Liver (tissue), 3 donors: ENCODE measurements around the gene HOXC11.

Experiments
- GABPA ChIP-seq, 2 donors: IDR thresholded peaks in 1 of 2; conservative IDR thresholded peaks in 1 of 2; 2 replicates each; pipeline ENCODE4 v1.6.1; 2016; ENCODE audit warnings: antibody characterized with exemption in 2 of 2, mild to moderate bottlenecking in 1 of 2, moderate library complexity in 1 of 2
- TF ChIP-seq, protein P1 (sequence below): fragments of 150-350 bp; IDR thresholded peaks from 2 replicates; pipeline ENCODE4 v1.5.1; 2017; ENCODE audit warnings: improper control_type of control experiment, low read depth, low read length; ENCODE audit not compliant: missing input control
- TF ChIP-seq, protein P2 (sequence below): IDR thresholded peaks from 2 replicates; pipeline ENCODE4 v1.6.1; 2016; ENCODE audit warnings: antibody characterized with exemption, mild to moderate bottlenecking
- TF ChIP-seq, protein P3 (sequence below): IDR thresholded peaks from 2 replicates; pipeline ENCODE4 v1.6.1; 2016; ENCODE audit warnings: antibody characterized with exemption
- donor health status: healthy.
- donor health status: healthy.

DNA sequence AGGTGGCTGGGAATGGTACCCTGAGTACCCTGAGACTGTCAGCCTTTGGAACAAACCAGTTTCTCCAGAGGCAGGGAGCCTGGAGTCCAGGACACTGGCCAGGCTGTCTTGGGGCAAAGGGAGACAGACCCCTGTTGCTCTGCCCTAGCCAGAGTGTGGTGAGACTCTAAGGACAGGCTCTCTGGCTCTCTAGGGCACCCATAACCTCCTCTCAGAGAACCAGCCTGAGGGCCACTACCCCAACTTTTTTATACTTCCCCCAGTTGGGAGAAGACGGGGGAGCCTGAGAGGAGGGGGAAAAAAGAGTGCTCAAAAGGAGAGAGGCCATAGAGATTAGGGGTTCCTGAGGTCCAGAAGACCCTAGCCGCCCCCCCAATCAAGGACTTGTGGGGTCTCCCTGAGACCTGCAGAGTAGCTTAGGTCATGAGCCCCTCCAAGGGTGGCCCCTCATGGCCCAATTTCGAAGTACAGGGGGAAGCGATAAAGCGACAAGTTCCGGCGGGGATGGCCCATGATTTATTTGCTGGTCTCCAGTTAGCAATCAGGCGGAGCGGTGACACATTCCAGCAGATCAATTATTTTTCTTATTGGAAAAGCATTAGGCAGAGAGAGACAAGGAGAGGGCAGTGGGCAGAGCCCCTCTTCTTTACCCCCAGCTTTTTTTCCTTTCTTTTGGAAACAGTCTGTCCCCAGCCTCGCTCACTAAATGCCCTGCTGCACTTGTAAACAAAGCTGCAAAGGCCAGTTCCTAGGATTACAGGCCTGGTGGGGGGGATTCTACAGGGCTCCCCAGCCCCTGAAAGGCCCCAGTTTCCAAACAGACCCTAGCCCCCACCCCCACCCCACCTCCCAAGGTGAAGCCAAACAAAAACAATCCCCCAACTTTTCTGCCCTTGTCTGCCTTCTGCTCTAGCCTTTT, 37.4 kb downstream of the HOXC11 start:
- TF ChIP-seq, protein P1, sequence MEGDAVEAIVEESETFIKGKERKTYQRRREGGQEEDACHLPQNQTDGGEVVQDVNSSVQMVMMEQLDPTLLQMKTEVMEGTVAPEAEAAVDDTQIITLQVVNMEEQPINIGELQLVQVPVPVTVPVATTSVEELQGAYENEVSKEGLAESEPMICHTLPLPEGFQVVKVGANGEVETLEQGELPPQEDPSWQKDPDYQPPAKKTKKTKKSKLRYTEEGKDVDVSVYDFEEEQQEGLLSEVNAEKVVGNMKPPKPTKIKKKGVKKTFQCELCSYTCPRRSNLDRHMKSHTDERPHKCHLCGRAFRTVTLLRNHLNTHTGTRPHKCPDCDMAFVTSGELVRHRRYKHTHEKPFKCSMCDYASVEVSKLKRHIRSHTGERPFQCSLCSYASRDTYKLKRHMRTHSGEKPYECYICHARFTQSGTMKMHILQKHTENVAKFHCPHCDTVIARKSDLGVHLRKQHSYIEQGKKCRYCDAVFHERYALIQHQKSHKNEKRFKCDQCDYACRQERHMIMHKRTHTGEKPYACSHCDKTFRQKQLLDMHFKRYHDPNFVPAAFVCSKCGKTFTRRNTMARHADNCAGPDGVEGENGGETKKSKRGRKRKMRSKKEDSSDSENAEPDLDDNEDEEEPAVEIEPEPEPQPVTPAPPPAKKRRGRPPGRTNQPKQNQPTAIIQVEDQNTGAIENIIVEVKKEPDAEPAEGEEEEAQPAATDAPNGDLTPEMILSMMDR, result no peak
- TF ChIP-seq, protein P2, sequence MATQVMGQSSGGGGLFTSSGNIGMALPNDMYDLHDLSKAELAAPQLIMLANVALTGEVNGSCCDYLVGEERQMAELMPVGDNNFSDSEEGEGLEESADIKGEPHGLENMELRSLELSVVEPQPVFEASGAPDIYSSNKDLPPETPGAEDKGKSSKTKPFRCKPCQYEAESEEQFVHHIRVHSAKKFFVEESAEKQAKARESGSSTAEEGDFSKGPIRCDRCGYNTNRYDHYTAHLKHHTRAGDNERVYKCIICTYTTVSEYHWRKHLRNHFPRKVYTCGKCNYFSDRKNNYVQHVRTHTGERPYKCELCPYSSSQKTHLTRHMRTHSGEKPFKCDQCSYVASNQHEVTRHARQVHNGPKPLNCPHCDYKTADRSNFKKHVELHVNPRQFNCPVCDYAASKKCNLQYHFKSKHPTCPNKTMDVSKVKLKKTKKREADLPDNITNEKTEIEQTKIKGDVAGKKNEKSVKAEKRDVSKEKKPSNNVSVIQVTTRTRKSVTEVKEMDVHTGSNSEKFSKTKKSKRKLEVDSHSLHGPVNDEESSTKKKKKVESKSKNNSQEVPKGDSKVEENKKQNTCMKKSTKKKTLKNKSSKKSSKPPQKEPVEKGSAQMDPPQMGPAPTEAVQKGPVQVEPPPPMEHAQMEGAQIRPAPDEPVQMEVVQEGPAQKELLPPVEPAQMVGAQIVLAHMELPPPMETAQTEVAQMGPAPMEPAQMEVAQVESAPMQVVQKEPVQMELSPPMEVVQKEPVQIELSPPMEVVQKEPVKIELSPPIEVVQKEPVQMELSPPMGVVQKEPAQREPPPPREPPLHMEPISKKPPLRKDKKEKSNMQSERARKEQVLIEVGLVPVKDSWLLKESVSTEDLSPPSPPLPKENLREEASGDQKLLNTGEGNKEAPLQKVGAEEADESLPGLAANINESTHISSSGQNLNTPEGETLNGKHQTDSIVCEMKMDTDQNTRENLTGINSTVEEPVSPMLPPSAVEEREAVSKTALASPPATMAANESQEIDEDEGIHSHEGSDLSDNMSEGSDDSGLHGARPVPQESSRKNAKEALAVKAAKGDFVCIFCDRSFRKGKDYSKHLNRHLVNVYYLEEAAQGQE, result no peak
- no peak for TF ChIP-seq GABPA (IDR thresholded peaks at IDR 0.05 in 1 of 2, conservative IDR thresholded peaks at IDR 0.05 in 1 of 2)
- TF ChIP-seq, protein P3, sequence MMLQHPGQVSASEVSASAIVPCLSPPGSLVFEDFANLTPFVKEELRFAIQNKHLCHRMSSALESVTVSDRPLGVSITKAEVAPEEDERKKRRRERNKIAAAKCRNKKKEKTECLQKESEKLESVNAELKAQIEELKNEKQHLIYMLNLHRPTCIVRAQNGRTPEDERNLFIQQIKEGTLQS, result no peak
